ENCODE results near the gene PCBP3. TPM values are rescaled to one million over a fixed set of nuclear protein-coding genes. Genes with fewer than 3 reads are reported as not detected.
A peak's percentile ranks its signal among the peaks of the same experiment; 100 is the strongest.

Gene PCBP3
- total and polyA plus RNA-seq, 2 of the 13 experiments (the other 11 are each of a cell fraction or from before 2014, with no cell fraction given): not detected

DNA sequence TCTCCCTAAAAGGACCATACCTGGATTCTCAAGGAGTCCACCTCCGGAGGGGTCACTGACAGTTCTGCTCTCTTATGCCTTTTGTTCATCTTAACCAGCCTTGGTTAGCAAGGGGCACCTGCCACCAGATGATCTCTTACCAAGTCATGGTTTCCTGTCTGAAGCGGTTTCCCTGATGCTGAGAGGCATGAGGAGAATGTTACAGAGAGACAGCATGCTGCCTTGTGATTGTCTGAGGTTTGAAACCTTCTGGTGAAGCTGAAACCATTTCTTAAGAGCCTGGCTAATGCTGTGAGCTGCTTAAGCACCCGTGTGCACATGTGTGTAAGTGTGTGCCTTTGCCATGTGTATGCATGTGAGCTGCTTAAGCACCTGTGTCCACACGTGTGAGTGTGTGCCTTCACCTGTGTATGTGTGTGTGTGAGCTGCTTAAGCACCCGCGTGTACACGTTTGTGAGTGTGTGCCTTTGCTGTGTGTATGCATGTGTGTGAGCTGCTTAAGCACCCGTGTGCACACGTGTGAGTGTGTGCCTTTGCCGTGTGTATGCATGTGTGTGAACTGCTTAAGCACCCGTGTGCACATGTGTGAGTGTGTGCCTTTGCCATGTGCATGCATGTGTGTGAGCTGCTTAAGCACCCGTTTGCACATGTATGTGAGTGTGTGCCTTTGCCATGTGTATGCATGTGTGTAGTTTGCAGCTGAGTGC is 201.7 kb downstream of the PCBP3 start:
- POLR2A ChIA-PET: no interaction called here
- TF ChIP-seq, protein P1, sequence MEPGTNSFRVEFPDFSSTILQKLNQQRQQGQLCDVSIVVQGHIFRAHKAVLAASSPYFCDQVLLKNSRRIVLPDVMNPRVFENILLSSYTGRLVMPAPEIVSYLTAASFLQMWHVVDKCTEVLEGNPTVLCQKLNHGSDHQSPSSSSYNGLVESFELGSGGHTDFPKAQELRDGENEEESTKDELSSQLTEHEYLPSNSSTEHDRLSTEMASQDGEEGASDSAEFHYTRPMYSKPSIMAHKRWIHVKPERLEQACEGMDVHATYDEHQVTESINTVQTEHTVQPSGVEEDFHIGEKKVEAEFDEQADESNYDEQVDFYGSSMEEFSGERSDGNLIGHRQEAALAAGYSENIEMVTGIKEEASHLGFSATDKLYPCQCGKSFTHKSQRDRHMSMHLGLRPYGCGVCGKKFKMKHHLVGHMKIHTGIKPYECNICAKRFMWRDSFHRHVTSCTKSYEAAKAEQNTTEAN (CRISPR knock-in tag; conservative IDR thresholded peaks at IDR 0.05): no peak
- TF ChIP-seq TEAD3 (CRISPR knock-in tag; optimal IDR thresholded peaks at IDR 0.05; ENCODE audit: borderline replicate concordance): no peak
- TF ChIP-seq NKX3-1 (CRISPR knock-in tag; IDR thresholded peaks at IDR 0.05): no peak
- TF ChIP-seq, protein P2, sequence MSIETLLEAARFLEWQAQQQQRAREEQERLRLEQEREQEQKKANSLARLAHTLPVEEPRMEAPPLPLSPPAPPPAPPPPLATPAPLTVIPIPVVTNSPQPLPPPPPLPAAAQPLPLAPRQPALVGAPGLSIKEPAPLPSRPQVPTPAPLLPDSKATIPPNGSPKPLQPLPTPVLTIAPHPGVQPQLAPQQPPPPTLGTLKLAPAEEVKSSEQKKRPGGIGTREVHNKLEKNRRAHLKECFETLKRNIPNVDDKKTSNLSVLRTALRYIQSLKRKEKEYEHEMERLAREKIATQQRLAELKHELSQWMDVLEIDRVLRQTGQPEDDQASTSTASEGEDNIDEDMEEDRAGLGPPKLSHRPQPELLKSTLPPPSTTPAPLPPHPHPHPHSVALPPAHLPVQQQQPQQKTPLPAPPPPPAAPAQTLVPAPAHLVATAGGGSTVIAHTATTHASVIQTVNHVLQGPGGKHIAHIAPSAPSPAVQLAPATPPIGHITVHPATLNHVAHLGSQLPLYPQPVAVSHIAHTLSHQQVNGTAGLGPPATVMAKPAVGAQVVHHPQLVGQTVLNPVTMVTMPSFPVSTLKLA (IDR thresholded peaks at IDR 0.05): peak; percentile 89
- TF ChIP-seq ZZZ3 (CRISPR knock-in tag; IDR thresholded peaks at IDR 0.05; ENCODE audit: borderline replicate concordance): no peak
- Histone ChIP-seq H2AFZ (ENCODE audit: low read length) (no peak overlapping the region), H3K36me3 (replicated peaks in 1 of 2; ENCODE audit: control insufficient read depth in 1 of 2, insufficient read depth in 2 of 2, low read length in 2 of 2) (no peaks in the 10 kb centered on the region), H3K4me3 (replicated peaks in 1 of 3; ENCODE audit: insufficient read depth in 1 of 3, low read depth in 2 of 3, low read length in 3 of 3) (no peak overlapping the region), H3K27ac (ENCODE audit: extremely low read length, insufficient read depth, low read length) (no peak overlapping the region), H3K4me1 (ENCODE audit: insufficient read depth, low read length) (no peaks in the 10 kb centered on the region), H3K9me3 (ENCODE audit: low read length) (peaks cover 18% of the 10 kb centered on the region), H3K79me2 (ENCODE audit: insufficient read depth, low read length) (no peaks in the 10 kb centered on the region), H3K9ac (ENCODE audit: insufficient read depth, low read depth, low read length) (no peak overlapping the region), H4K20me1 (ENCODE audit: insufficient read depth, low read length) (no peaks in the 10 kb centered on the region), H3K27me3 (ENCODE audit: control insufficient read depth in 1 of 2, insufficient read depth in 2 of 2, low read length in 2 of 2) (peaks cover 2 to 28% of the 10 kb centered on the region in 2 experiments; a peak in 2 of 5 replicates), H3K4me2 (ENCODE audit: low read depth, low read length) (no peak overlapping the region)
- intact Hi-C loops (cut with micrococcal nuclease; ENCODE audit: unreplicated experiment) (no loop called here), in situ Hi-C loops (cut with HindIII; ENCODE audit: extremely low pct_ligation_motif_present, low pct_unique_long_range_greater_than_20kb) (no loop called here)
- CTCF ChIA-PET (ENCODE audit: low intra/inter-chr PET ratio, low total read pairs): no interaction called here
- FAIRE-seq (no peak), DNase-seq (ENCODE audit: low spot score) (no peak), ATAC-seq (no peak)
- BruUV-seq (replicated peaks): no TSS peak
- WGBS (ENCODE audit: low lambda C conversion rate): 25% methylated on average over 5 of the region's 12 CpGs

- CTCF ChIA-PET (ENCODE audit: low intra/inter-chr PET ratio, low total read pairs): no interaction called here
- POLR2A ChIA-PET: no interaction called here
Measured at GRCh38 chr21:45845770-45846090, 202.2 kb downstream of the PCBP3 start.

More at GRCh38 chr21:45845770-45846090, 202.2 kb downstream of the PCBP3 start:
- no peak overlapping the region for H3K4me2 ChIP-seq (ENCODE audit: low read depth, low read length)
- no peaks in the 10 kb centered on the region for H3K79me2 ChIP-seq (ENCODE audit: insufficient read depth, low read length)
- BruUV-seq (replicated peaks): no TSS peak
- peaks cover 14% of the 10 kb centered on the region for H3K9me3 ChIP-seq (ENCODE audit: low read length)
- in situ Hi-C loops (cut with HindIII; ENCODE audit: extremely low pct_ligation_motif_present, low pct_unique_long_range_greater_than_20kb) (no loop called here), intact Hi-C loops (cut with micrococcal nuclease; ENCODE audit: unreplicated experiment) (no loop called here)
- no peaks in the 10 kb centered on the region for H3K36me3 ChIP-seq (replicated peaks in 1 of 2; ENCODE audit: control insufficient read depth in 1 of 2, insufficient read depth in 2 of 2, low read length in 2 of 2)
- no peak overlapping the region for H3K4me3 ChIP-seq (replicated peaks in 1 of 3; ENCODE audit: insufficient read depth in 1 of 3, low read depth in 2 of 3, low read length in 3 of 3)
- DNase-seq (ENCODE audit: low spot score) (no peak), FAIRE-seq (no peak), ATAC-seq (no peak)
- no peak overlapping the region for H3K27ac ChIP-seq (ENCODE audit: extremely low read length, insufficient read depth, low read length)
- no peaks in the 10 kb centered on the region for H3K4me1 ChIP-seq (ENCODE audit: insufficient read depth, low read length)
- no peak overlapping the region for H3K9ac ChIP-seq (ENCODE audit: insufficient read depth, low read depth, low read length)
- H2AFZ ChIP-seq (ENCODE audit: low read length): no peak overlapping the region
- H3K27me3 ChIP-seq (ENCODE audit: control insufficient read depth in 1 of 2, insufficient read depth in 2 of 2, low read length in 2 of 2): peaks cover 4 to 29% of the 10 kb centered on the region in 2 experiments; a peak in 3 of 5 replicates
- no peaks in the 10 kb centered on the region for H4K20me1 ChIP-seq (ENCODE audit: insufficient read depth, low read length)
- WGBS (ENCODE audit: low lambda C conversion rate): 5% methylated on average over 3 of the region's 3 CpGs
- TF ChIP-seq KDM1A (CRISPR knock-in tag; IDR thresholded peaks at IDR 0.05): no peak
- TF ChIP-seq RAD21 (CRISPR knock-in tag; IDR thresholded peaks at IDR 0.05): no peak
- no peak for TF ChIP-seq YY1 (IDR thresholded peaks at IDR 0.05; ENCODE audit: insufficient read depth, insufficient replicate concordance, low read depth, low read length)
- no peak for TF ChIP-seq FOXP1 (IDR thresholded peaks at IDR 0.05)
- no peak for TF ChIP-seq FOXP1 (CRISPR knock-in tag; IDR thresholded peaks at IDR 0.05)
- TF ChIP-seq POLR2A (IDR thresholded peaks at IDR 0.05; ENCODE audit: insufficient read depth in 1 of 2, low read depth in 2 of 2, low read length in 2 of 2): no peak
- TF ChIP-seq SUZ12 (IDR thresholded peaks at IDR 0.05; ENCODE audit: low read depth, low read length): no peak
- no peak for TF ChIP-seq ZNF746 (CRISPR knock-in tag; IDR thresholded peaks at IDR 0.05)
- no peak for TF ChIP-seq TRIM24 (CRISPR knock-in tag; IDR thresholded peaks at IDR 0.05)

Data from HepG2 (cell line).